ENCODE results near the gene CLIC3. TPM values are rescaled to one million over a fixed set of nuclear protein-coding genes. Genes with fewer than 3 reads are reported as not detected.

Gene CLIC3
- total RNA-seq, 1 donor from 2014 or later, result 38.6 TPM

DNA sequence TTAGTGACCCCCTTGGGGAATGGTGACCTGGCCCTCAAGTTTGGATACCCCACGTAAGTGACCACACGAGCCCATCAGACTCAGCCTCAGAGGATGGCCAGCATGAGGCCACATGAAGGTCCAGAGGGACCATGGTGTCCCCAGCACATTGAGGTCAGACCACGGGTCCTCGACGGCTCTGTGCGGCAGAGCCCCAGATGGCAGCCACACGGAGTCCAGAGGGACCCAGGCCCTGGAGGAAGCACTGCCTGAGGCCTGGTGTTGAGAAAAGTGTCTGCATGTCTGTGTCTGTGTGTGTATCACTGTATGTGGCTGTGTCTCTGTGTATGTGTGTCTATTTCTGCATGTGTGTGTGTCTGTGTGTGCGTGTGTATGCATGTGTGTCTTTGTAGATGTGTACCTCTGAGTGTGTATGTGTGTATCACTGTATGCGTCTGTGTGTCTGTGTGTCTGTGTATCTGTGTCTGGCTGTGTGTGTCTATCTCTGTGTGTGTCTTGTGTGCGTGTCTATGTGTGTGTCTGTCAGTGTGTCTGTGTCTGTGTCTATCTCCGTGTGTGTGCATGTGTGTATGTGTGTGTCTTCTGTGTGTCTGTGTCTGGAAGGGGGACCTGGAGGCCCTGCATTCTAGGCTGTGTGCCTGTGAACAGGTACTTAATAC lies 12.6 kb downstream of the CLIC3 start:
- H3K9me3 Mint-ChIP-seq, result no peaks in the 10 kb centered on the region
- TF ChIP-seq CTCF (conservative IDR thresholded peaks at IDR 0.05), result no peak
- H3K27me3 Mint-ChIP-seq, result peaks cover 11% of the 10 kb centered on the region
- DNase-seq (ENCODE audit: extremely low spot score, unreplicated experiment), result no peak
- H3K4me3 Mint-ChIP-seq, result no peak overlapping the region
- peaks cover 5% of the 10 kb centered on the region for H3K4me1 Mint-ChIP-seq (ENCODE audit: unreplicated experiment)
- H3K27ac Mint-ChIP-seq, result peak overlapping the region; percentile 2
- no peaks in the 10 kb centered on the region for H3K36me3 Mint-ChIP-seq

DNA sequence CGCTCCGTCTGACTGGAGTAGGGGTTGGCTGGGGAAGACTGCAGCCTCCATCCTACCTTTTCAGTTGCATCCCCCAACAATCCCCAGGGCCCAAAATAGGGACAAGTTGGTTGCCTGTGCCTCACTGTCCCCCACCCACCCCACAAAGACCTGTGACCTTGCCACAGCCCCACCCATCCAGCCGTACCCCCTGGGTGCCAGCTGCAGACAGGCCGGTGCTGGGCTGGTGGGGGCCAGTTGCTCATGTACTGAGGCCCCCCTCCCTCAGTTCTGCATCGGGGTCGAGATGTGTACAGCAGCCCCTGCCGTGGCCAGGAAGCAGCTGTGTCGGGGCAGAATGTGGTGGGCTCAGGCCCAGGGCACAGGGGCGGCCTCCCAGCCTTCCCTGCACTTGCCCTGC lies 13.2 kb downstream of the CLIC3 start:
- peaks cover 5% of the 10 kb centered on the region for H3K4me1 Mint-ChIP-seq (ENCODE audit: unreplicated experiment)
- no peak overlapping the region for H3K4me3 Mint-ChIP-seq
- H3K27me3 Mint-ChIP-seq, result peaks cover 11% of the 10 kb centered on the region
- no peak for TF ChIP-seq CTCF (conservative IDR thresholded peaks at IDR 0.05)
- no peak for DNase-seq (ENCODE audit: extremely low spot score, unreplicated experiment)
- H3K27ac Mint-ChIP-seq, result no peak overlapping the region
- H3K36me3 Mint-ChIP-seq, result no peaks in the 10 kb centered on the region
- no peaks in the 10 kb centered on the region for H3K9me3 Mint-ChIP-seq

DNA sequence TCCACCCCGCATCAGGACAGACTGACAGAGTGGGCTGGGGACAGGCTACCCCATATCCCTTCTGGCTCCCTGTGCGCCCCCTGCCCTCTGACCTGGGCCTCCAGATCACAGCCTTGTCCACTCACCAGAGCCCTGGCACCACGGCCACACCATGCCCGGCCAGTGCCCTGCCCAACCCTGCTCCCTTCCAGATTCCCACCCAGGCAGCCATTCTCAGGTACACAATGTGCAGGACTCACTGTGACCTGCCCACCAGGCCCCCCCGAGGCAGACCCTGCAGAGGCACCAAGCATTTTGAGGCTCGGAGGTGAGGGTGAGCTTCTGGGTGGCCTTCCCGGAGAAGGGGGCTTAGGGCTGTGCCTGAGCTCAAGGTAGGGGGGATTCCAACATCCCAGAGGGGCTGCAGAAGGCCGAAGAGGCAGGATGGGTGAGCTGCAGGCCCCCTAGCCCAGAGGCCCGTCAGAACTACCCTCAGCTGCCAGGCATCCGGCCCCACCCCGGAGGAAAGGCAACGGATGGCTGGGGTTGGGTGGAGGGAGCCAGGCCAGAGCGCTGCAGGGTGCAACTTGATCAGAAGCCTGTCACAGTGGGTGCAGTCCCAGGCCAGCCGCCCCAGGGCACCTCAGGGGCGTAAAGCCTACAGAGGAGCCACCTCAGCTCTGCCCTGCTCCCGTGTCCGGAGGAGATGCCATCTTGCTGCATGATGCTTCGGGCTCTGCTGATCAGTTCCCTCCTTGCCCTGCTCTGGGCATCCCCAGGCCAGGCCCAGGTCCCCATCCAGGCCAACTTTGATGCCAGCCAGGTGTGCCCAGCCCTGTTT lies 13.9 kb downstream of the CLIC3 start, which contains the start of gene LCNL1:
TSS of gene LCNL1 (plus strand) at position 762 of the 820 bp plus-strand sequence. CDS start 594 bp downstream, outside the sequence.
- no peak for DNase-seq (ENCODE audit: extremely low spot score, unreplicated experiment)
- Mint-ChIP-seq H3K36me3 (no peaks in the 10 kb centered on the region), H3K27ac (peak within 1 kb of the TSS; percentile 2), H3K27me3 (peaks cover 8% of the 10 kb centered on the region), H3K4me1 (ENCODE audit: unreplicated experiment) (peaks cover 5% of the 10 kb centered on the region), H3K4me3 (no peak within 1 kb of the TSS), H3K9me3 (no peaks in the 10 kb centered on the region)
- TF ChIP-seq CTCF (conservative IDR thresholded peaks at IDR 0.05), result no peak

- Mint-ChIP-seq H3K4me1 (ENCODE audit: unreplicated experiment) (peaks cover 5% of the 10 kb centered on the region), H3K9me3 (no peaks in the 10 kb centered on the region), H3K36me3 (no peaks in the 10 kb centered on the region), H3K27ac (no peak overlapping the region), H3K27me3 (peaks cover 8% of the 10 kb centered on the region), H3K4me3 (no peak overlapping the region)
- no peak for TF ChIP-seq CTCF (conservative IDR thresholded peaks at IDR 0.05)
- DNase-seq (ENCODE audit: extremely low spot score, unreplicated experiment), result no peak
Measured at GRCh38 chr9:136981588-136982231, 14.7 kb downstream of the CLIC3 start.

DNA sequence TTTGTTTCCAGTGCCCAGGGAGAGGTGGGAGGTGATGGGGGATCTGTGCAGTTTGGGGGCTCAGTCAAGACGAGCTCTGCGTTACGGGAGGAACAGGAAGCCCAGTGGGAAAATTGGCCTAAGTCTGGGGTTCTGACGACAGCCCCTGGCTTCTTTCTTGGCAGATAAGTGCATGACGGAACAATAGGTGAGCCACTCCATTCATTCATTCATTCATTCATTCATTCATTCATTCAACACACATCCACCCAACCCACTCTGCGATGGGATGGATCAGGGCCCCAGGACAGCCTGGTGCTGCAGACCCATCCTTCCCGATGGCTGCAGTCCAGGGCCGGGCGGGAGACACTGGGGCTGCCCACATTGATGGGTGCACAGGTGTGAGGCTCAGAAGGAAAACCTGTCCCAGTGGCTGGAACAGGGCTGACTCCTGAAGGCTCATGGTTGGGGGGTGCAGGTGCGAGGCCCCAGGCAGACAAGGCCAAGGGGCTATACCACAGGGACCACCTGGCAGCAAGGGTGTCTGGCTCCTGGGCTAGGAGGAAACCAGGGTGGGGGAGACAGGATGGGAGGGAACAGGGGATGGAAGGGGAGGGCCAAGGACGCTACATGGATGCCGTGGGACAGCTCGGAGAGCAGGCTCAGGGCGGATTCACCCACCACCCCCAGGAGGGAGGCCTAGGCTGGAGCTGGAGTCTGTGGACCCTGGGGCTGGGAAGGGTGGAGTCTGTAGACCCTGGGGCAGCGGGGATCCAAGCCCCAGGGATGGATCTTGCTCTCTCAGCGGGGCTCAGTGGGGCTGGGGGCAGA lies 15.5 kb downstream of the CLIC3 start:
- H3K27me3 Mint-ChIP-seq, result peaks cover 5% of the 10 kb centered on the region
- H3K27ac Mint-ChIP-seq, result no peak overlapping the region
- no peaks in the 10 kb centered on the region for H3K36me3 Mint-ChIP-seq
- no peaks in the 10 kb centered on the region for H3K9me3 Mint-ChIP-seq
- TF ChIP-seq CTCF (conservative IDR thresholded peaks at IDR 0.05), result no peak
- no peak overlapping the region for H3K4me3 Mint-ChIP-seq
- no peak for DNase-seq (ENCODE audit: extremely low spot score, unreplicated experiment)
- H3K4me1 Mint-ChIP-seq (ENCODE audit: unreplicated experiment), result peaks cover 5% of the 10 kb centered on the region

Measured in type B pancreatic cell (in vitro differentiated cells).